ENCODE measurements around the gene TAS2R30.
"Not testable (repeated sequence)": the region's sequence is repeated elsewhere in the genome, so short reads cannot be mapped to it uniquely, and the experiment has no call there.

The TAS2R30 gene

GRCh38 chr12:11143352-11143751, 8.9 kb upstream of the TAS2R30 start:
- no peaks in the 10 kb centered on the region for H3K4me1 ChIP-seq
- peaks cover 24 to 54% (median 39%) of the 10 kb centered on the region in 11 experiments; a peak in 20 of 22 replicates for H3K36me3 ChIP-seq
- no peak overlapping the region for H3K27ac ChIP-seq
- H3K27me3 ChIP-seq = no peaks in the 10 kb centered on the region
- TF ChIP-seq Cebpa-rat (IDR thresholded peaks at IDR 0.05) = no peak
- H3K9me3 ChIP-seq (replicated peaks in 1 of 11) = peaks cover 18 to 52% (median 38%) of the 10 kb centered on the region in 11 experiments
- H3K9ac ChIP-seq = no peak overlapping the region
- H3K4me3 ChIP-seq = no peak overlapping the region
- H3K4me2 ChIP-seq = no peak overlapping the region
- H4K20me1 ChIP-seq = peaks cover 0 to 29% (median 8%) of the 10 kb centered on the region in 11 experiments; a peak in 6 of 22 replicates

GRCh38 chr12:11136075-11136474, 1.6 kb upstream of the TAS2R30 start:
- Histone ChIP-seq H3K36me3 (peaks cover 0 to 17% (median 10%) of the 10 kb centered on the region in 11 experiments; a peak in 16 of 22 replicates), H3K9me3 (replicated peaks in 1 of 11) (peaks cover 0 to 12% (median 0%) of the 10 kb centered on the region in 11 experiments; a peak in 1 of 22 replicates), H3K9ac (no peak overlapping the region), H4K20me1 (peaks cover 0 to 40% (median 7%) of the 10 kb centered on the region in 11 experiments; a peak in 9 of 22 replicates), H3K4me2 (no peak overlapping the region), H3K27me3 (no peaks in the 10 kb centered on the region), H3K4me3 (no peak overlapping the region), H3K27ac (no peak overlapping the region), H3K4me1 (peaks cover 0 to 16% (median 0%) of the 10 kb centered on the region in 10 experiments; a peak in 3 of 20 replicates)
- no peak for TF ChIP-seq Cebpa-rat (IDR thresholded peaks at IDR 0.05)

- Histone ChIP-seq H3K36me3 (peaks cover 7 to 32% (median 19%) of the 10 kb centered on the region in 11 experiments; a peak in 21 of 22 replicates), H3K9me3 (replicated peaks in 1 of 11) (peaks cover 0 to 12% (median 4%) of the 10 kb centered on the region in 11 experiments; a peak in 7 of 22 replicates), H3K27me3 (no peaks in the 10 kb centered on the region), H4K20me1 (peaks cover 0 to 49% (median 10%) of the 10 kb centered on the region in 11 experiments; a peak in 10 of 22 replicates), H3K4me2 (no peak overlapping the region), H3K4me3 (no peak overlapping the region), H3K27ac (no peak overlapping the region), H3K4me1 (peaks cover 0 to 16% (median 0%) of the 10 kb centered on the region in 10 experiments; a peak in 3 of 20 replicates), H3K9ac (no peak overlapping the region)
- TF ChIP-seq Cebpa-rat (IDR thresholded peaks at IDR 0.05) = no peak
These were observed 628 bp downstream of the TAS2R30 start for GRCh38 chr12:11133816-11134215.

- Histone ChIP-seq H4K20me1 (peaks cover 0 to 50% (median 10%) of the 10 kb centered on the region in 11 experiments; a peak in 10 of 22 replicates), H3K4me3 (no peak overlapping the region), H3K27ac (no peak overlapping the region), H3K9ac (no peak overlapping the region), H3K4me1 (peaks cover 0 to 16% (median 0%) of the 10 kb centered on the region in 10 experiments; a peak in 3 of 20 replicates), H3K9me3 (replicated peaks in 1 of 11) (peaks cover 0 to 19% (median 7%) of the 10 kb centered on the region in 11 experiments; a peak in 12 of 22 replicates), H3K27me3 (no peaks in the 10 kb centered on the region), H3K36me3 (peaks cover 11 to 36% (median 25%) of the 10 kb centered on the region in 11 experiments; a peak in 21 of 22 replicates), H3K4me2 (no peak overlapping the region)
- no peak for TF ChIP-seq Cebpa-rat (IDR thresholded peaks at IDR 0.05)
These were observed 1.3 kb downstream of the TAS2R30 start for GRCh38 chr12:11133162-11133561.

GRCh38 chr12:11130999-11131398, 3.4 kb downstream of the TAS2R30 start:
- Histone ChIP-seq H3K9me3 (replicated peaks in 1 of 11) (peaks cover 0 to 34% (median 15%) of the 10 kb centered on the region in 11 experiments; a peak in 14 of 22 replicates), H3K36me3 (peaks cover 15 to 55% (median 28%) of the 10 kb centered on the region in 11 experiments; a peak in 21 of 22 replicates), H3K9ac (no peak overlapping the region), H4K20me1 (peaks cover 0 to 34% (median 10%) of the 10 kb centered on the region in 11 experiments; a peak in 10 of 22 replicates), H3K4me1 (peaks cover 0 to 2% (median 0%) of the 10 kb centered on the region in 10 experiments; a peak in 1 of 20 replicates), H3K27ac (no peak overlapping the region), H3K4me2 (no peak overlapping the region), H3K27me3 (no peaks in the 10 kb centered on the region), H3K4me3 (no peak overlapping the region)
- no peak for TF ChIP-seq Cebpa-rat (IDR thresholded peaks at IDR 0.05)

- Histone ChIP-seq H3K36me3 (peaks cover 15 to 58% (median 28%) of the 10 kb centered on the region in 11 experiments; a peak in 21 of 22 replicates), H3K4me2 (no peak overlapping the region), H4K20me1 (peaks cover 0 to 32% (median 10%) of the 10 kb centered on the region in 11 experiments; a peak in 10 of 22 replicates), H3K27me3 (no peaks in the 10 kb centered on the region), H3K9ac (no peak overlapping the region), H3K4me3 (no peak overlapping the region), H3K27ac (no peak overlapping the region), H3K9me3 (replicated peaks in 1 of 11) (peaks cover 0 to 34% (median 15%) of the 10 kb centered on the region in 11 experiments; a peak in 15 of 22 replicates), H3K4me1 (no peaks in the 10 kb centered on the region)
- TF ChIP-seq Cebpa-rat (IDR thresholded peaks at IDR 0.05) = no peak
These were observed 4.1 kb downstream of the TAS2R30 start for GRCh38 chr12:11130382-11130781.

DNA sequence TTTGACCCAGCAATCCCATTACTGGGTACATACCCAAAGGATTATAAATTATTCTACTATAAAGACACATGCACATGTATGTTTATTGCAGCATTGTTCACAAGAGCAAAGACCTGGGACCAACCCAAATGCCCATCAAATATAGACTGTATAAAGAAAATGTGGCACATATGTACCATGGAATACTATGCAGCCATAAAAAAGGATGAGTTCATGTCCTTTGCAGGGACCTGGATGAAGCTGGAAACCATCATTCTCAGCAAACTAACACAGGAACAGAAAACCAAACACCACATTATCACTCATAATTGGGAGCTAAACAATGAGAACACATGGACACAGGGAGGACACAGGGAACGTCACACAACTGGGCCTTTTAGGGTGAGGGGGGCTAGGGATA, 20.3 kb downstream of the TAS2R30 start:
- peaks cover 72 to 99% (median 91%) of the 10 kb centered on the region in 11 experiments for H3K9me3 ChIP-seq (replicated peaks in 1 of 11)
- not testable (repeated sequence) for H3K9ac ChIP-seq, H3K27me3 ChIP-seq, H3K27ac ChIP-seq, H3K4me2 ChIP-seq, H3K4me3 ChIP-seq, H3K4me1 ChIP-seq
- H4K20me1 ChIP-seq = peaks cover 0 to 17% (median 2%) of the 10 kb centered on the region in 11 experiments; a peak in 6 of 22 replicates
- peaks cover 33 to 78% (median 55%) of the 10 kb centered on the region in 11 experiments; a peak in 21 of 22 replicates for H3K36me3 ChIP-seq

- H3K4me1 ChIP-seq, H3K4me3 ChIP-seq, H3K9ac ChIP-seq, H3K4me2 ChIP-seq, H3K27me3 ChIP-seq, H3K27ac ChIP-seq: not testable (repeated sequence)
- H3K9me3 ChIP-seq (replicated peaks in 1 of 11) = peaks cover 73 to 92% (median 81%) of the 10 kb centered on the region in 11 experiments
- peaks cover 0 to 29% (median 10%) of the 10 kb centered on the region in 11 experiments; a peak in 10 of 22 replicates for H4K20me1 ChIP-seq
- H3K36me3 ChIP-seq = peaks cover 40 to 94% (median 61%) of the 10 kb centered on the region in 11 experiments
These were observed 23.2 kb downstream of the TAS2R30 start for GRCh38 chr12:11111213-11111612.

GRCh38 chr12:11108862-11109261, 25.6 kb downstream of the TAS2R30 start:
- Histone ChIP-seq H3K9me3 (replicated peaks in 1 of 11) (peaks cover 60 to 79% (median 63%) of the 10 kb centered on the region in 11 experiments), H3K4me2 (no peak overlapping the region), H3K4me1 (0 out of 20 replicates have a peak, but pooled peaks cover 0 to 6% (median 0%) of the 10 kb centered on the region in 10 experiments), H3K27ac (no peak overlapping the region), H3K4me3 (no peak overlapping the region), H4K20me1 (peaks cover 0 to 29% (median 10%) of the 10 kb centered on the region in 11 experiments; a peak in 10 of 22 replicates), H3K36me3 (peaks cover 36 to 84% (median 52%) of the 10 kb centered on the region in 11 experiments), H3K27me3 (no peaks in the 10 kb centered on the region), H3K9ac (no peak overlapping the region)
- no peak for TF ChIP-seq Cebpa-rat (IDR thresholded peaks at IDR 0.05)
